K562 (cell line): Measurements from ENCODE around the gene NPC1L1. TPM values are rescaled to one million over a fixed set of nuclear protein-coding genes. Genes with fewer than 3 reads are reported as not detected.

Experiments
- CHCHD3 ChIP-seq: fragments of 250-450 bp; sonication (Bioruptor Pico); IDR thresholded peaks from 2 replicates; pipeline ENCODE4 v2.1.2; 2022; ENCODE audit warnings: mild to moderate bottlenecking
- ETV6 ChIP-seq, 3 experiments: fragments of 150-350 bp in 1 of 3; sonication (generic) in 1 of 3; formaldehyde crosslinking in 1 of 3; IDR thresholded peaks; 2 replicates each; pipeline versions ENCODE4 v1.6.1 to v1.8.0; 2014 to 2022; ENCODE audit warnings: borderline replicate concordance in 2 of 3, low read depth in 2 of 3, antibody characterized with exemption in 1 of 3, low read length in 1 of 3, mild to moderate bottlenecking in 1 of 3, missing genetic modification reagents in 1 of 3
- POLR2A ChIP-seq: fragments of 450-650 bp; conservative IDR thresholded peaks from 2 replicates; pipeline ENCODE4 v1.6.1; 2016
- RAD21 ChIP-seq, 2 experiments: fragments of 250-450 bp in 1 of 2; fragments of 450-650 bp in 1 of 2; sonication (Bioruptor Pico) in 1 of 2; formaldehyde crosslinking in 1 of 2; IDR thresholded peaks in 1 of 2; conservative IDR thresholded peaks in 1 of 2; 2 replicates each; pipeline versions ENCODE4 v1.4.0 to v1.8.0; 2020 to 2022; ENCODE audit warnings: mild to moderate bottlenecking in 2 of 2, moderate library complexity in 1 of 2
- RBBP5 ChIP-seq: fragments of 200-600 bp; sonication (generic); IDR thresholded peaks from 2 replicates; pipeline ENCODE4 v1.6.1; 2012; ENCODE audit warnings: borderline replicate concordance, mild to moderate bottlenecking, low read length, control low read depth, inconsistent platforms; ENCODE audit not compliant: insufficient read depth, poor library complexity, severe bottlenecking
- SP1 ChIP-seq: sonication (generic); formaldehyde crosslinking; IDR thresholded peaks from 2 replicates; pipeline ENCODE4 v1.8.1; 2022; ENCODE audit warnings: mild to moderate bottlenecking, missing genetic modification reagents
- SPI1 ChIP-seq: IDR thresholded peaks from 2 replicates; pipeline ENCODE4 v1.6.1; 2011; ENCODE audit warnings: low read depth, low read length, control low read depth, borderline replicate concordance
- ZNF24 ChIP-seq: fragments of 450-650 bp; IDR thresholded peaks from 2 replicates; pipeline ENCODE4 v1.6.1; 2016
- polyA plus RNA-seq, 8 experiments: library from polyadenylated mRNA; depleted of rRNA in 4 of 8; stranded (reverse) in 5 of 8; unstranded in 3 of 8; fragments of >200 nt; fragmentation: Nextera tagmentation in 2 of 8; fragmentation: Illumina TruSeq in 1 of 8; extraction: Ambion mirVana in 2 of 8; extraction: Trizol in 1 of 8; gene quantifications; 2 replicates each; pipeline versions ENCODE4 v1.2.1 to v1.2.3, GENCODE V29; 2011 to 2014; ENCODE audit warnings: inconsistent platforms in 1 of 8, missing spikeins in 1 of 8
- total RNA-seq, 7 experiments: library from RNA; depleted of rRNA in 6 of 7; stranded (reverse); fragments of >200 nt in 6 of 7; fragmentation: Illumina TruSeq in 2 of 7; extraction: Trizol in 2 of 7; gene quantifications; 2 replicates each; pipeline versions ENCODE4 v1.2.1 to v1.2.3, GENCODE V29; 2011 to 2021; ENCODE audit warnings: low replicate concordance in 1 of 7
- TF ChIP-seq, protein P1 (sequence below), 2 experiments: fragments of 450-650 bp; IDR thresholded peaks; 2 replicates each; pipeline ENCODE4 v1.6.1; 2016; ENCODE audit warnings: mild to moderate bottlenecking in 2 of 2, borderline replicate concordance in 1 of 2, low read depth in 1 of 2, moderate library complexity in 1 of 2
- TF ChIP-seq, protein P2 (sequence below): fragments of 250-450 bp; sonication (Bioruptor Pico); IDR thresholded peaks from 2 replicates; pipeline ENCODE4 v1.5.0; 2022; ENCODE audit warnings: mild to moderate bottlenecking
- TF ChIP-seq, protein P3 (sequence below): fragments of 250-450 bp; sonication (Bioruptor Pico); IDR thresholded peaks from 2 replicates; pipeline ENCODE4 v1.8.0; 2021; ENCODE audit warnings: borderline replicate concordance, mild to moderate bottlenecking, moderate library complexity; ENCODE audit not compliant: poor library complexity, severe bottlenecking
- TF ChIP-seq, protein P4 (sequence below): IDR thresholded peaks from 2 replicates; pipeline ENCODE4 v1.6.1; 2011; ENCODE audit warnings: borderline replicate concordance, low read depth, mild to moderate bottlenecking, moderate library complexity, low read length; ENCODE audit not compliant: insufficient read depth, poor library complexity, severe bottlenecking

Gene NPC1L1
- total and polyA plus RNA-seq, 9 of the 15 experiments (the other 6 are each of a cell fraction or from before 2014, with no cell fraction given): 0.01 to 0.18 (median 0.07) TPM; not detected in 4

DNA sequence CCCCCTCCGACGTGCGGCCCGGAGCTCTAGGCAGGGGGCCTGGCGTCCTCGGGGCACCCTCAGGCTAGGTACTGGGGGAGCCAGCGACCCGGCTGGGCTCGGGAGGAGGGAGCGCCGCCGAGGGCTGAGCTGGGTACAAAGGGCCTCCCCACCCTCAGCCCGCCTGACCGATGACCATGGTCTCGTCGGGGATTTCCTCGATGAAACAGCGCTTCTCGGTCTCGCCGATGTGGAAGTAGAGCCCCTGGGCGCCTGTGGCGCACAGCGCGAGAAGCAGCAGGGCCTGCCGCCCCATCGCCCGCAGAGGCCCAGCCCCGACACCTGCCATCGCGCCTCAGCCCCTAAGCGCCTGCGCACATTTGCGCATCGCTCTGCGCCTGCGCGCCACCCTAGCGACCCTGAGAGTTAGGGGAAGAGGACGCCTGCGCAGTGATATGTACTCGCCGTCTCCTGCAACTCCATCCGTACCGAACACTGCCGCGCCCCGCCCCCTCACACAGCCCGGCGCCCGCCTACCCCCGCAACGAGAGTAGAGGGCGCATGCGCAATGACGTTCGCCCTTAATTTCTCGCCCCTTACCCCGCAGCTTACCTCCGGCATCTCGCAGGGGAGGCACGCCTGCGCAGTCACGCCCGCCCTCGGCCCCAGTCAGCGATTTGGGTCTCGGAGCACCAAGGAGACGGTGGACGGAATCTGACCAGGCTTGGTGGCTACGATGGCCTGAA is 40.9 kb upstream of the NPC1L1 start, which contains the start of gene TMED4 (continued):
- TF ChIP-seq, protein P1, sequence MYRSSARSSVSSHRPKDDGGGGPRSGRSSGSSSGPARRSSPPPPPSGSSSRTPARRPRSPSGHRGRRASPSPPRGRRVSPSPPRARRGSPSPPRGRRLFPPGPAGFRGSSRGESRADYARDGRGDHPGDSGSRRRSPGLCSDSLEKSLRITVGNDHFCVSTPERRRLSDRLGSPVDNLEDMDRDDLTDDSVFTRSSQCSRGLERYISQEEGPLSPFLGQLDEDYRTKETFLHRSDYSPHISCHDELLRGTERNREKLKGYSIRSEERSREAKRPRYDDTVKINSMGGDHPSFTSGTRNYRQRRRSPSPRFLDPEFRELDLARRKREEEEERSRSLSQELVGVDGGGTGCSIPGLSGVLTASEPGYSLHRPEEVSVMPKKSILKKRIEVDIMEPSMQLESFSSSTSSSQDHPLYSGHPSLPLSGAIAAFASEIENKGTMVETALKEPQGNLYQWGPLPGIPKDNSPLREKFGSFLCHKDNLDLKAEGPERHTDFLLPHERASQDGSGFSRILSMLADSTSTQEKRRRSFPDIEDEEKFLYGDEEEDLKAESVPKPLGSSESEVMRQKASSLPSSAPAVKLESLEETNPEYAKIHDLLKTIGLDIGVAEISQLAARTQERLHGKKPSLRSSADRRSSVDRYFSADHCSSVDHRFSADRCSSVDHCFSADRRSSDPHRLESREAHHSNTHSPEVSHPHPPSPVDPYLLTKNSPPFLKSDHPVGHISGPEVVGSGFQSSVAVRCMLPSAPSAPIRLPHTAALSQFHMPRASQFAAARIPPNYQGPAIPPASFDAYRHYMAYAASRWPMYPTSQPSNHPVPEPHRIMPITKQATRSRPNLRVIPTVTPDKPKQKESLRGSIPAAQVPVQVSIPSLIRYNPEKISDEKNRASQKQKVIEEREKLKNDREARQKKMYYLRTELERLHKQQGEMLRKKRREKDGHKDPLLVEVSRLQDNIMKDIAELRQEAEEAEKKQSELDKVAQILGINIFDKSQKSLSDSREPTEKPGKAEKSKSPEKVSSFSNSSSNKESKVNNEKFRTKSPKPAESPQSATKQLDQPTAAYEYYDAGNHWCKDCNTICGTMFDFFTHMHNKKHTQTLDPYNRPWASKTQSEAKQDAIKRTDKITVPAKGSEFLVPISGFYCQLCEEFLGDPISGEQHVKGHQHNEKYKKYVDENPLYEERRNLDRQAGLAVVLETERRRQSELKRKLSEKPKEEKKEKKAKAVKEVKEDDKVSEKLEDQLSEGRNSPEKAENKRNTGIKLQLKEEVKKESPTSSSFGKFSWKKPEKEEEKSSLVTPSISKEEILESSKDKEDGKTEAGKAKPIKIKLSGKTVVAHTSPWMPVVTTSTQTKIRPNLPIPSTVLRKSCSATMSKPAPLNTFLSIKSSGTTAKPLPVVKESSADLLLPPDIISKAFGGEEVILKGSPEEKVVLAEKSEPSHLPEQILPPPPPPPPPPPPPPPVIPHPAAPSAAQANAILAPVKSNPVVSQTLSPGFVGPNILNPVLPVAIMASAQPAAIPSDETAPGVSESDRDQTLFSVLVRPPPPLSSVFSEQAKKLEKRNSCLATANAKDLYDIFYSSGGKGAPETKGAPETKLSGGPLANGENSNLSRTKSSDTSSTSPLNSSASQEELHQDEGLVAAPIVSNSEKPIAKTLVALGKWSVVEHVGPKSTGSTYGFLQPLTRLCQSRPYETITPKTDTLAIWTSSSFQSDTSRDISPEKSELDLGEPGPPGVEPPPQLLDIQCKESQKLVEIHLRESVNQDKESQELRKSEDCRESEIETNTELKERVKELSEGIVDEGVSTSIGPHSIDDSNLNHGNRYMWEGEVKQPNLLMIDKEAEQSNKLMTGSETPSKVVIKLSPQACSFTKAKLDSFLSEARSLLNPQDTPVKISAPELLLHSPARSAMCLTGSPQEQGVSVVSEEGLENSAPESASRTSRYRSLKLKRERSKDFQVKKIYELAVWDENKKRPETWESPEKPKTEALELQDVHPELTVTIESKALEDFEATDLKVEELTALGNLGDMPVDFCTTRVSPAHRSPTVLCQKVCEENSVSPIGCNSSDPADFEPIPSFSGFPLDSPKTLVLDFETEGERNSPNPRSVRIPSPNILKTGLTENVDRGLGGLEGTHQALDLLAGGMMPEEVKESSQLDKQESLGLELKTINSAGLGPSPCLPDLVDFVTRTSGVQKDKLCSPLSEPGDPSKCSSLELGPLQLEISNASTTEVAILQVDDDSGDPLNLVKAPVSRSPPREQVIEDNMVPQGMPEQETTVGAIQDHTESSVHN (IDR thresholded peaks at IDR 0.05; ENCODE audit: borderline replicate concordance in 1 of 2, low read depth in 1 of 2): no peak
- TF ChIP-seq CHCHD3 (CRISPR knock-in tag) (no peak), ZNF24 (no peak), RAD21 (CRISPR knock-in tag; conservative IDR thresholded peaks at IDR 0.05 in 1 of 2, IDR thresholded peaks at IDR 0.05 in 1 of 2) (no peak), ETV6 (IDR thresholded peaks at IDR 0.05; ENCODE audit: borderline replicate concordance in 1 of 2, low read depth in 2 of 2, low read length in 1 of 2) (no peak), ETV6 (CRISPR knock-in tag; IDR thresholded peaks at IDR 0.05; ENCODE audit: borderline replicate concordance) (no peak), RBBP5 (peak; percentile 73), SP1 (CRISPR knock-in tag) (peak; percentile 83), POLR2A (peak; percentile 90), SPI1 (no peak)
- TF ChIP-seq, protein P2, sequence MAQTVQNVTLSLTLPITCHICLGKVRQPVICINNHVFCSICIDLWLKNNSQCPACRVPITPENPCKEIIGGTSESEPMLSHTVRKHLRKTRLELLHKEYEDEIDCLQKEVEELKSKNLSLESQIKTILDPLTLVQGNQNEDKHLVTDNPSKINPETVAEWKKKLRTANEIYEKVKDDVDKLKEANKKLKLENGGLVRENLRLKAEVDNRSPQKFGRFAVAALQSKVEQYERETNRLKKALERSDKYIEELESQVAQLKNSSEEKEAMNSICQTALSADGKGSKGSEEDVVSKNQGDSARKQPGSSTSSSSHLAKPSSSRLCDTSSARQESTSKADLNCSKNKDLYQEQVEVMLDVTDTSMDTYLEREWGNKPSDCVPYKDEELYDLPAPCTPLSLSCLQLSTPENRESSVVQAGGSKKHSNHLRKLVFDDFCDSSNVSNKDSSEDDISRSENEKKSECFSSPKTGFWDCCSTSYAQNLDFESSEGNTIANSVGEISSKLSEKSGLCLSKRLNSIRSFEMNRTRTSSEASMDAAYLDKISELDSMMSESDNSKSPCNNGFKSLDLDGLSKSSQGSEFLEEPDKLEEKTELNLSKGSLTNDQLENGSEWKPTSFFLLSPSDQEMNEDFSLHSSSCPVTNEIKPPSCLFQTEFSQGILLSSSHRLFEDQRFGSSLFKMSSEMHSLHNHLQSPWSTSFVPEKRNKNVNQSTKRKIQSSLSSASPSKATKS (CRISPR knock-in tag): 0 out of 2 replicates have a peak, but pooled peaks have one; percentile 41
- TF ChIP-seq, protein P3, sequence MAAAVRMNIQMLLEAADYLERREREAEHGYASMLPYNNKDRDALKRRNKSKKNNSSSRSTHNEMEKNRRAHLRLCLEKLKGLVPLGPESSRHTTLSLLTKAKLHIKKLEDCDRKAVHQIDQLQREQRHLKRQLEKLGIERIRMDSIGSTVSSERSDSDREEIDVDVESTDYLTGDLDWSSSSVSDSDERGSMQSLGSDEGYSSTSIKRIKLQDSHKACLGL (CRISPR knock-in tag): no peak
- TF ChIP-seq, protein P4, sequence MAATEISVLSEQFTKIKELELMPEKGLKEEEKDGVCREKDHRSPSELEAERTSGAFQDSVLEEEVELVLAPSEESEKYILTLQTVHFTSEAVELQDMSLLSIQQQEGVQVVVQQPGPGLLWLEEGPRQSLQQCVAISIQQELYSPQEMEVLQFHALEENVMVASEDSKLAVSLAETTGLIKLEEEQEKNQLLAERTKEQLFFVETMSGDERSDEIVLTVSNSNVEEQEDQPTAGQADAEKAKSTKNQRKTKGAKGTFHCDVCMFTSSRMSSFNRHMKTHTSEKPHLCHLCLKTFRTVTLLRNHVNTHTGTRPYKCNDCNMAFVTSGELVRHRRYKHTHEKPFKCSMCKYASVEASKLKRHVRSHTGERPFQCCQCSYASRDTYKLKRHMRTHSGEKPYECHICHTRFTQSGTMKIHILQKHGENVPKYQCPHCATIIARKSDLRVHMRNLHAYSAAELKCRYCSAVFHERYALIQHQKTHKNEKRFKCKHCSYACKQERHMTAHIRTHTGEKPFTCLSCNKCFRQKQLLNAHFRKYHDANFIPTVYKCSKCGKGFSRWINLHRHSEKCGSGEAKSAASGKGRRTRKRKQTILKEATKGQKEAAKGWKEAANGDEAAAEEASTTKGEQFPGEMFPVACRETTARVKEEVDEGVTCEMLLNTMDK: no peak
